Type B pancreatic cell (in vitro differentiated cells): ENCODE data around the gene LONRF2. TPM values are rescaled to one million over a fixed set of nuclear protein-coding genes. Genes with fewer than 3 reads are reported as not detected.

Source experiments
- DNase-seq: peaks from one replicate; pipeline ENCODE4 v3.0.0; 2021; ENCODE audit warnings: mixed read lengths; ENCODE audit not compliant: unreplicated experiment; ENCODE audit errors: extremely low spot score
- H3K27ac Mint-ChIP-seq: 2 replicates; pipeline ENCODE4 v1.8.0; 2021; ENCODE audit warnings: mild to moderate bottlenecking, mixed read lengths
- H3K27me3 Mint-ChIP-seq: 2 replicates; pipeline ENCODE4 v1.8.0; 2021; ENCODE audit warnings: mixed read lengths
- H3K36me3 Mint-ChIP-seq: 2 replicates; pipeline ENCODE4 v1.8.0; 2021; ENCODE audit warnings: mixed read lengths
- H3K4me1 Mint-ChIP-seq: one replicate; pipeline ENCODE4 v1.8.0; 2021; ENCODE audit warnings: mixed read lengths; ENCODE audit not compliant: unreplicated experiment
- H3K4me3 Mint-ChIP-seq: 2 replicates; pipeline ENCODE4 v1.8.0; 2021; ENCODE audit warnings: mild to moderate bottlenecking, mixed read lengths
- H3K9me3 Mint-ChIP-seq: 2 replicates; pipeline ENCODE4 v1.8.0; 2021; ENCODE audit warnings: mixed read lengths
- total RNA-seq: library from RNA; stranded (reverse); gene quantifications from 2 replicates; pipeline ENCODE4 v1.2.1, GENCODE V29; 2021; ENCODE audit warnings: low replicate concordance
- TF ChIP-seq, protein P1 (sequence below): fragments of 200-600 bp; sonication (generic); conservative IDR thresholded peaks from 2 replicates; pipeline ENCODE4 v1.5.0; 2021; ENCODE audit warnings: antibody characterized with exemption, mild to moderate bottlenecking

LONRF2 gene
- total RNA-seq, 1 donor from 2014 or later, result 8.9 TPM

DNA sequence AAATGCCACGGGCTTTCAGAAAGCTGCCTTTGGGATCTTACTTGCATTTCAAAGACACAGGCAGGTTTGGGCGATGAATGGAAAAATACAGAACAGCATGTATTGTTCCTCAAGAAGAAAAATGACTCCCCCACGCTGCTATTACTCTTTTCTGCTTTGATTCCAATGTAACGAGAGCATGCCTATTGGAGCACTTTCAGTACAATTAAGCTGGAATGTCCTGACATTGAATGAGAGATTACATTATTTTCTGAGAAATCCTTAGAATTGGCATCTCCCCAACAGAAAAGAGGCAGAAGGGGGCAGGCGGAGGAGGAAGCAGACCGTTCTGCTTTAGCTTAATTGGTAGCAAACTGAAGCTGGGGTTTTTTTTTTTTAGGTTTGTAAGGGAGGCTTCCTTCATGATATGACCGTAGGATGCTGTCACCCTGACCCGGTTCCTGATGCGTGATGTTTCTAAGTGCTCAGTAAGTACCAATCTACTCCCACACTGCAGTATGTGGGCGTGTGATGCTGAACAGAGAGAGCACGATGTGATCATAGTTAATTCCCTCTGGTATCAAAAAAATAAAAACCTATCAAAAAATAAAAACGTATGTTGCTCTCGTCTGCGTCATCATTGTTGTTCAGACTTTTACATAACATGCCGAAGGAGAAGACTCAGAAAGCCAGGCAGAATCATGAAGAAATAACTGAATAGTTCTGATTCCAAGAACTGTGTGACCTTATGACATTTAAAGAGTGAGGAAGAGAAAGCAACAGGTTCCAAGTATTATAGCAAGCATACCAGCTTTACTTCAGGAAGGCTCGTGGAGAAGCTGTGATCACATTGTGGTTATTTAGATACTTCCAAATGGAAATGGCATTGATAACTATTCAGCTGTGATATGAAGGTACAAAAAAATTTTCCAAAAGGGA, 40.5 kb downstream of the LONRF2 start:
- no peak for DNase-seq
- H3K4me1 Mint-ChIP-seq, result peaks cover 21% of the 10 kb centered on the region
- no peak overlapping the region for H3K4me3 Mint-ChIP-seq
- H3K9me3 Mint-ChIP-seq, result no peaks in the 10 kb centered on the region
- H3K27ac Mint-ChIP-seq, result no peak overlapping the region
- H3K27me3 Mint-ChIP-seq, result no peaks in the 10 kb centered on the region
- TF ChIP-seq, protein P1, sequence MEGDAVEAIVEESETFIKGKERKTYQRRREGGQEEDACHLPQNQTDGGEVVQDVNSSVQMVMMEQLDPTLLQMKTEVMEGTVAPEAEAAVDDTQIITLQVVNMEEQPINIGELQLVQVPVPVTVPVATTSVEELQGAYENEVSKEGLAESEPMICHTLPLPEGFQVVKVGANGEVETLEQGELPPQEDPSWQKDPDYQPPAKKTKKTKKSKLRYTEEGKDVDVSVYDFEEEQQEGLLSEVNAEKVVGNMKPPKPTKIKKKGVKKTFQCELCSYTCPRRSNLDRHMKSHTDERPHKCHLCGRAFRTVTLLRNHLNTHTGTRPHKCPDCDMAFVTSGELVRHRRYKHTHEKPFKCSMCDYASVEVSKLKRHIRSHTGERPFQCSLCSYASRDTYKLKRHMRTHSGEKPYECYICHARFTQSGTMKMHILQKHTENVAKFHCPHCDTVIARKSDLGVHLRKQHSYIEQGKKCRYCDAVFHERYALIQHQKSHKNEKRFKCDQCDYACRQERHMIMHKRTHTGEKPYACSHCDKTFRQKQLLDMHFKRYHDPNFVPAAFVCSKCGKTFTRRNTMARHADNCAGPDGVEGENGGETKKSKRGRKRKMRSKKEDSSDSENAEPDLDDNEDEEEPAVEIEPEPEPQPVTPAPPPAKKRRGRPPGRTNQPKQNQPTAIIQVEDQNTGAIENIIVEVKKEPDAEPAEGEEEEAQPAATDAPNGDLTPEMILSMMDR, result no peak
- peaks cover 7% of the 10 kb centered on the region for H3K36me3 Mint-ChIP-seq

DNA sequence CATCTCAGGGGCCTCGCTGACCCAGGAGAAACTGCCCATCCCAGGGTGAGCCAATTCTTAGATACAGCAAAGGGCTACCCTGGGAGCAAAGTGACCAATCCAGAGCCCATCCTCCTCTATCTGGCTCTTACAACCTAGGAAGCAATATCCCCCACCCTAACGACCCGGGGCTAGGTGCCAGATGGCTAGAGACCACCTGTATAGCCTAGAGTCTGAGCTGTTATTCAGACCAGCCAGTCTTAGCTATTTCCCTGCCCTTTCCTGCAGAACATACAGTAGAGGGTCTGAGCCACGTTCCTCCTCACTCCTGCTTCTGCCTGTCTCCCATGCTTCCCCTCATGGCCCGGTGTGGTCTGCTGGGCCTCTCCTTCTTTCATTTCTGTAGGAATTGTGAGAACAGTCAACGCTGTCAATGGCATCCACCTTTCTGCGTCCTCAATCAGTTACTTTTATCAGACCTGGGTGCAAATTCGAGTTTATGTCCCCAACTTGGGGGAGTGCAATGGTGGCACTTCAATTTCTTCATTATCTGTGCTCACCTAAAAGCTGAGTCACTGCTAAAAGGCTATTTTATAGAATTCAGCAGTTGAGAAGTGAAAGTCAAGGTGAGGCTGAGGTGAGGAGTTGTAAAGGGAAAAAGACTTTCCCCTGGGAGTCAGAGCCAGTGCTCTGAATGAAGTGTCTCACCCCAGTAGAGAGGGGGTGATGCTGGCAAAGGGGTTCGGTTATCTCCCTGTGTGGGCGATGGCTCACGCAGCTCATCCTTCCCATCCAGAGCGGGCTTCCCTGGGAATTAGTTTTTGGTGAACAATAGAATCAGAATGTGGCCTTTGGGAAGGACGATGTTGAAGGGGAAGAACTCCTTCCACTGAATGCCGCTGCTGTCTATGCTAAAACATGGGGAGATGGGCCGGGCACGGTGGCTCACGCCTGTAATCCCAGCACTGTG, 42.4 kb downstream of the LONRF2 start:
- Mint-ChIP-seq H3K9me3 (no peaks in the 10 kb centered on the region), H3K4me1 (peaks cover 8% of the 10 kb centered on the region), H3K36me3 (peaks cover 3% of the 10 kb centered on the region), H3K4me3 (no peak overlapping the region), H3K27ac (no peak overlapping the region), H3K27me3 (no peaks in the 10 kb centered on the region)
- TF ChIP-seq, protein P1, result no peak
- DNase-seq, result no peak

DNA sequence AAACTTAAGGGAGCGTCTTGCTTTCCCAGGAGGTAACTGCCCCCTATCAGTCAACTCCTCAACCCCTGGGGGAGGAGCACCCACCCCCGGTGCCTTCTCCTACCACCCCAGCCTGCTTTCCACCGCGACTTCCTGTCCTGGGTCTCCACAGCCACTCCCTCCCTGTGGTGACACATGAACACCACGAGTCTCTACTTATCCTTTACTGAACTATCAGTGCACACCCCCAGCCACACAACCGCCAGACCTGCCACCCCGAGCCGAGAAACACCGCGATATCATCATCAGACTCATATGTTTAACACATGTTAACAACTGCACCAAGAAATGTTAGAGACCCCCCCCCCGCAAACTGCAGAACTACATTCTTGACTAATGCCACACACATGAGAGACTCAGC, 43.3 kb downstream of the LONRF2 start:
- Mint-ChIP-seq H3K27me3 (no peaks in the 10 kb centered on the region), H3K9me3 (no peaks in the 10 kb centered on the region), H3K27ac (no peak overlapping the region), H3K4me3 (no peak overlapping the region), H3K4me1 (peaks cover 8% of the 10 kb centered on the region), H3K36me3 (peaks cover 3% of the 10 kb centered on the region)
- TF ChIP-seq, protein P1, result no peak
- no peak for DNase-seq

DNA sequence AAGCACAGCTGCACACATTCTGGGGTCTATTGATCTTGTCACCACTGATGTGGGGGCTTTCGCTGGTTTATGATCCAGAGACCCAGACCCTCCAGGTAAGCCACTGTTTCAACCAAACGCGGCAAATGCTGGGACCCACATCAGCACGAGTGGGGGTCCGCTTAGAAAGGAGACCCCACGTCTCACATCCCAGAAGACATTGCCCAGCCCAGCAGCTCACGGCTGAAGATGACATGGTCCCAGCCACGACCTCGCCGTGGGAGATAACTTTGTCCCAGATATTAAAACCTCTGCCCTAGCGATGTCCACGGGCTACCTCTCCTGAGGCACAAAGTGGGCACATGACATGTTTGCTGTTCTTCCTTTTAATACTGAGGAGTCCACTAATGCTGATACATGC, 43.8 kb downstream of the LONRF2 start:
- no peaks in the 10 kb centered on the region for H3K9me3 Mint-ChIP-seq
- H3K36me3 Mint-ChIP-seq, result no peaks in the 10 kb centered on the region
- TF ChIP-seq, protein P1, result no peak

DNA sequence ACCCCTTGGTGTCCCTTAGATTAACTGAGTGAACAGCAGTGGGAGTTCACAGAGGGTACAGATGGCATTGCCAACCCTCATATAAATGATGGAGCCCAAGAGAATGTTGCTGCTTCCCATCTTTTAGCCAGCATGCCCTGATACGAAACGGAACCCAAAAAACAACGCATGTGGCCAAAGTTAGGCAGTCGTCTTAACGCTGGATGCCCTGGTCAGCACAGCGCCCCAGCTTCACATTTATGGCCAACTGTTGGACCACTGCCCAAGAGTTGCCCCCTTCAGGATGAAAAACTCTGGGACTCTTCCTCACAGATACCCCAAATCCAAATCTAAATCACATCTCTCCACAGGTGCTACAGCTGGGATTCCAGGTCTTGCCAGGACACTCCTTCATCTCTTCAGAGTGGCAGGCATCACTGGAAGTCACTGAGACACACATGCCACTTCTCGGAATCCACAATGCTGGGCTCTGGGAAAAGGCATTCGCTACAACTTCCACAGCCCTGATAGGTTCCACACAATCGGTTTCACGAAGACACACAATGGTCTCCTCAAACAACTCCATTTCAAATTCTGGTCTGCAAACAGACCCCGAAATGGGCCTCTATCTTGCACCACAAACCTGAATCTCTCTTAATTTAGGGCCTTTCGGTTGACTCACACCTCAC, 44.6 kb downstream of the LONRF2 start:
- no peaks in the 10 kb centered on the region for H3K36me3 Mint-ChIP-seq
- no peaks in the 10 kb centered on the region for H3K27me3 Mint-ChIP-seq
- DNase-seq, result no peak
- no peaks in the 10 kb centered on the region for H3K9me3 Mint-ChIP-seq
- TF ChIP-seq, protein P1, result no peak
- H3K4me1 Mint-ChIP-seq, result peaks cover 12% of the 10 kb centered on the region
- H3K4me3 Mint-ChIP-seq, result no peak overlapping the region
- no peak overlapping the region for H3K27ac Mint-ChIP-seq

More for the DNA sequence above, 43.8 kb downstream of the LONRF2 start:
- H3K27ac Mint-ChIP-seq, result no peak overlapping the region
- H3K4me1 Mint-ChIP-seq, result peaks cover 8% of the 10 kb centered on the region
- no peak overlapping the region for H3K4me3 Mint-ChIP-seq
- no peaks in the 10 kb centered on the region for H3K27me3 Mint-ChIP-seq
- DNase-seq, result no peak
